Kidney (tissue), 14 donors: Measurements from ENCODE around the gene THADA. TPM values are rescaled to one million over a fixed set of nuclear protein-coding genes. Genes with fewer than 3 reads are reported as not detected.
A peak's percentile ranks its signal among the peaks of the same experiment; 100 is the strongest.

Experiments
- DNase-seq, 5 donors: peaks; one replicate each; pipeline ENCODE4 v3.0.0-alpha.2; 2013 to 2020
- FAIRE-seq: peaks from 2 replicates; lab custom pipeline; 2012; peaks lifted over from hg19 to GRCh38; lab: Jason Lieb, UNC
- H3K27ac ChIP-seq, 2 donors: one replicate each; pipeline ENCODE4 v1.7.0; 2013; ENCODE audit warnings: low read depth in 2 of 2, low read length in 2 of 2, inconsistent platforms in 1 of 2
- H3K27me3 ChIP-seq: one replicate; pipeline ENCODE4 v1.7.1; 2013; ENCODE audit warnings: low read length, inconsistent platforms; ENCODE audit not compliant: control insufficient read depth, insufficient read depth
- H3K36me3 ChIP-seq, 3 donors: one replicate each; pipeline versions ENCODE4 v1.7.0 to v1.7.1; 2013; ENCODE audit warnings: low read length in 3 of 3, control low read depth in 1 of 3, inconsistent platforms in 1 of 3; ENCODE audit not compliant: insufficient read depth in 3 of 3, control insufficient read depth in 2 of 3
- H3K4me1 ChIP-seq, 3 donors: one replicate each; pipeline versions ENCODE4 v1.7.0 to v1.7.1; 2013; ENCODE audit warnings: low read length in 3 of 3, inconsistent platforms in 1 of 3, low read depth in 1 of 3; ENCODE audit not compliant: control insufficient read depth in 2 of 3, insufficient read depth in 2 of 3
- H3K4me3 ChIP-seq, 3 donors: one replicate each; pipeline versions ENCODE4 v1.7.0 to v1.8.1; 2013; ENCODE audit warnings: low read length in 3 of 3, control low read depth in 1 of 3, inconsistent platforms in 1 of 3
- H3K9ac ChIP-seq, 3 donors: one replicate each; pipeline versions ENCODE4 v1.7.0 to v1.7.1; 2013; ENCODE audit warnings: low read length in 3 of 3, control low read depth in 1 of 3, inconsistent platforms in 1 of 3
- H3K9me3 ChIP-seq, 3 donors: one replicate each; pipeline versions ENCODE4 v1.7.0 to v1.7.1; 2013; ENCODE audit warnings: low read length in 3 of 3, control low read depth in 1 of 3, inconsistent platforms in 1 of 3; ENCODE audit not compliant: control insufficient read depth in 2 of 3, insufficient read depth in 1 of 3
- intact Hi-C: fragments of 100-400 bp; cut with DNase I; formaldehyde crosslinking; loops from one replicate; pipeline ENCODE4 v1.11.1; 2022
- polyA plus RNA-seq: library from polyadenylated mRNA; stranded (reverse); fragments of 350-450 nt; fragmentation: Illumina TruSeq; extraction: RNeasy Lipid Tissue Mini Kit (QIAGEN cat#74804); gene quantifications from one replicate; pipeline ENCODE4 v1.2.3, GENCODE V29; 2014; ENCODE audit warnings: low read depth, low replicate concordance; ENCODE audit not compliant: insufficient read depth
- total RNA-seq: library from RNA; stranded (reverse); fragmentation: NEBNext Ultra II Directional; extraction: Animal tissue kit (Norgen Biotek cat#: 25700); gene quantifications from one replicate; pipeline ENCODE4 v1.2.1, GENCODE V29; 2021
- TF ChIP-seq, protein P1 (sequence below): IDR thresholded peaks from 3 replicates; pipeline ENCODE4 v1.5.1; 2012; ENCODE audit warnings: mild to moderate bottlenecking, moderate library complexity, borderline replicate concordance; ENCODE audit not compliant: insufficient read depth; ENCODE audit errors: extremely low read depth
- donor health status: control.
- donor health status: control.
- donor health status: control.
- donor health status: control.
- donor health status: control.
- donor health status: DM: yes; HTN: yes; CAD: no.
- donor health status: Normal renal cell carcinoma (clear cell type).

The THADA gene
- total and polyA plus RNA-seq, 2 donors from 2014 or later = 21.4 to 45.1 TPM

DNA sequence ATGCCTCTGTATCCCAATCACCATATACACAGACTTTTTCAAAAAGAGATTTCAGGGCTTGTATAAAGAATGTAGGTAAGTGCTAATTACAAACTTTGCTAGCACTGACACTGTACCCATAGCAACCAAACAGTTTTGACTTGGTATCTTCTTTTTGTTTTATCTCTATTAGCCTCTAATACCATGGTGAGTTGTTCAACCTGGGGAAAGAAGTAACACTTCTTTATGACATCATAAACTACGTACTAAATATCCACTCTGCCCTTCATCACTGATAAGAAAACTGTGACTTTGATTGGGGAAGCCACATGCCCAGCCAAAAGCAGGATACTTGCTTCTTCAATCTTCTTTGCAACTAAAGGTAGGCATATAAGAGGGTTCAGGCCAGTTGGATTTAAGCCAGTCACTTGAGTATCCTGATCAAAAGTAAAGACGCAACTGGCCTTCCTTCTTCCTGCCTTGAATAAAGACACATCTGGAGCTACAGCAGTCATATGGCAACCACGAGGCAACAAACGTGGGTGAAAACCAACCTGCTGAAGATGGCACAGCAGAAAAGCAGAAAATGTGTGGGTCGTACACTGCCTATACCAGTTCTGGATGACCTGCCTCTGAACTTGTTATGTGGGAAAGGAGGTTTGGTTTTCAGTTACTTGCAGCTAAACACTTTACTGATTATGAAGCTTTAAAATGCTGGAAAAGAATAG lies 16.4 kb downstream of the THADA start:
- FAIRE-seq (no peak), DNase-seq (no peak)
- peaks cover 8 to 17% (median 9%) of the 10 kb centered on the region in 3 donors for H3K36me3 ChIP-seq
- H3K27ac ChIP-seq = no peak overlapping the region
- no peak overlapping the region for H3K4me3 ChIP-seq
- H3K9me3 ChIP-seq = no peaks in the 10 kb centered on the region
- no peaks in the 10 kb centered on the region for H3K27me3 ChIP-seq
- TF ChIP-seq, protein P1, sequence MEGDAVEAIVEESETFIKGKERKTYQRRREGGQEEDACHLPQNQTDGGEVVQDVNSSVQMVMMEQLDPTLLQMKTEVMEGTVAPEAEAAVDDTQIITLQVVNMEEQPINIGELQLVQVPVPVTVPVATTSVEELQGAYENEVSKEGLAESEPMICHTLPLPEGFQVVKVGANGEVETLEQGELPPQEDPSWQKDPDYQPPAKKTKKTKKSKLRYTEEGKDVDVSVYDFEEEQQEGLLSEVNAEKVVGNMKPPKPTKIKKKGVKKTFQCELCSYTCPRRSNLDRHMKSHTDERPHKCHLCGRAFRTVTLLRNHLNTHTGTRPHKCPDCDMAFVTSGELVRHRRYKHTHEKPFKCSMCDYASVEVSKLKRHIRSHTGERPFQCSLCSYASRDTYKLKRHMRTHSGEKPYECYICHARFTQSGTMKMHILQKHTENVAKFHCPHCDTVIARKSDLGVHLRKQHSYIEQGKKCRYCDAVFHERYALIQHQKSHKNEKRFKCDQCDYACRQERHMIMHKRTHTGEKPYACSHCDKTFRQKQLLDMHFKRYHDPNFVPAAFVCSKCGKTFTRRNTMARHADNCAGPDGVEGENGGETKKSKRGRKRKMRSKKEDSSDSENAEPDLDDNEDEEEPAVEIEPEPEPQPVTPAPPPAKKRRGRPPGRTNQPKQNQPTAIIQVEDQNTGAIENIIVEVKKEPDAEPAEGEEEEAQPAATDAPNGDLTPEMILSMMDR = no peak
- no peaks in the 10 kb centered on the region for H3K4me1 ChIP-seq
- H3K9ac ChIP-seq = no peak overlapping the region
- intact Hi-C loops = no loop called here

DNA sequence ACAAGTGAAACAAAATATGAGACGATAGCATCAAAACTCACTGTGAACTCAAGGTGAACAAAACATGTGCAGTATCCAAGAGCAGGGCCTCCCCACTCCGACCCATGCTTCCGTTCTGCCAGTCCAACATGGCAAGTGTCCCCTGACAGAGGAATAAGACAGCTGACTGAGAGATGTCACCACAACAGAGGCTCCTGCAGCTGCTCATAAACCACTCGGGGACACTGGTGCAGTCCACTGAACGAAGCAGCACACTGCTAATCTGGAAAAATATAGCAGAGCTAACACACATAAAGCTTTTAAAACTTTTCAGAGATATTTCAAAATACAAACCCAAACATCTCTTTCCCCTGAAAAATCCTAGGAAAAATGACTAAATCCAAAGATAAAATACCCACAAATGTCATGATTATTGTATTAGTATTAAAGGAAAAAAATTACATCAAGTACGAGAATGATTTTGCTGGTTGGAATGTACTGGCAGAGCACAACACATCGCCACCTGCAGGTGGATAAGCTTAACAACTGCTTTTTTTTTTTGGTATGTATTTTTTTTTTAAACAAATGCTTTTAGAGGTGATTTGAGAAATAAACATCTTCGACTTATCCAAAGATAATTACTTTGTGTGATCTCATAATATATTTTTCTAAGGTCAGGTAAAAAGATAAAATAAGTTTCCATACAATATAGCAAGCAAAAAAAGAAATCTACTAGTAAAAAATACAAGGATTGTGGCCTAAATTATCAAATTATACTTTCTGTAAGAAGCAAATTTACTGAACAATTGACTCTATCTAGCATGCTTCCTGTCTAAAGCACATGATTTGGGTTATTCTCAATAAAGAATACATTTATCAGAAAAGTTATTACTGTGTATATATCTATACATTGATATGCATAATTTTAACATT lies 18.6 kb downstream of the THADA start:
- peaks cover 8 to 22% (median 17%) of the 10 kb centered on the region in 3 donors for H3K36me3 ChIP-seq

DNA sequence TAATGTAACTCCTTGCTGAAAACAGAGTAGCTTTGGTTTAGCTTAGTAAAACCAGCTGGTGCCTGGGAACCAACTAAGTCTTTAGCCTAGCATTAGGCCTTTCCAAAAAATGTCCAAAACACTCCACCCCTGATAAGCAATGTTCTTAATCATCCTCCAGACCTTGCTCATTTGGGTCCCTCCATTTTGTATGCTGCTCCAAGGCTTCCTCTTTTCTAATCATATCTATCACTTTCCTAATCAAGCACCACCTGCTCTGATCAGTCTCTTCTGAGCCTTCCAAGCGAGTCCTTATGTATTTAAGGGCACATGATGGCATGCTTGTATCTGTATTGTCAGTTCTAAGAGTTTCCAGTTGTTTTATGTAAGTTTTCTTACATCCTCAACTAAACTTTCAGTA lies 23.6 kb downstream of the THADA start:
- TF ChIP-seq, protein P1 = no peak
- DNase-seq (no peak), FAIRE-seq (no peak)
- intact Hi-C loops = no loop called here
- H3K4me3 ChIP-seq = no peak overlapping the region
- H3K36me3 ChIP-seq = peaks cover 6 to 36% (median 17%) of the 10 kb centered on the region in 3 donors
- no peaks in the 10 kb centered on the region for H3K27me3 ChIP-seq
- H3K9ac ChIP-seq = no peak overlapping the region
- no peaks in the 10 kb centered on the region for H3K4me1 ChIP-seq
- no peak overlapping the region for H3K27ac ChIP-seq
- no peaks in the 10 kb centered on the region for H3K9me3 ChIP-seq

More for the DNA sequence above, 18.6 kb downstream of the THADA start:
- Histone ChIP-seq H3K27ac (no peak overlapping the region), H3K9me3 (no peaks in the 10 kb centered on the region), H3K9ac (no peak overlapping the region), H3K27me3 (no peaks in the 10 kb centered on the region), H3K4me1 (no peaks in the 10 kb centered on the region), H3K4me3 (no peak overlapping the region)
- DNase-seq (peak in 2 of 5 donors; percentile 52 to 78), FAIRE-seq (peak; percentile 97)
- intact Hi-C loops = no loop called here
- TF ChIP-seq, protein P1 = peak; percentile 62
